GM23248 (cell line): ENCODE data around the gene RNASE9. TPM values are rescaled to one million over a fixed set of nuclear protein-coding genes. Genes with fewer than 3 reads are reported as not detected.

Source experiments
- DNase-seq: peaks from one replicate; pipeline ENCODE4 v3.0.0-alpha.2; 2015
- H2AFZ ChIP-seq: fragments of 200-600 bp; sonication (generic); 2 replicates; pipeline ENCODE4 v1.6.1; 2016; ENCODE audit warnings: antibody characterized with exemption
- H3F3A ChIP-seq: fragments of 200-600 bp; sonication (generic); 2 replicates; pipeline ENCODE4 v1.6.1; 2016; ENCODE audit warnings: mild to moderate bottlenecking, antibody characterized with exemption, mixed run types; ENCODE audit not compliant: insufficient read depth
- H3K27ac ChIP-seq: fragments of 200-600 bp; sonication (generic); 2 replicates; pipeline ENCODE4 v1.5.1; 2016; ENCODE audit warnings: mild to moderate bottlenecking
- H3K27me3 ChIP-seq: fragments of 200-600 bp; sonication (generic); replicated peaks from 2 replicates; pipeline ENCODE4 v1.6.1; 2016; ENCODE audit warnings: mild to moderate bottlenecking; ENCODE audit not compliant: insufficient read depth
- H3K36me3 ChIP-seq: fragments of 200-600 bp; sonication (generic); 2 replicates; pipeline ENCODE4 v1.6.1; 2016; ENCODE audit warnings: low read depth, mild to moderate bottlenecking
- H3K4me1 ChIP-seq: fragments of 200-600 bp; sonication (generic); 2 replicates; pipeline ENCODE4 v1.6.1; 2016; ENCODE audit warnings: mild to moderate bottlenecking; ENCODE audit not compliant: insufficient read depth
- H3K4me2 ChIP-seq: fragments of 200-600 bp; sonication (generic); one replicate; pipeline ENCODE4 v1.6.1; 2016; ENCODE audit warnings: mild to moderate bottlenecking; ENCODE audit not compliant: unreplicated experiment
- H3K4me3 ChIP-seq: fragments of 200-600 bp; sonication (generic); 2 replicates; pipeline ENCODE4 v1.5.1; 2016; ENCODE audit warnings: mild to moderate bottlenecking
- H3K79me2 ChIP-seq: fragments of 200-600 bp; sonication (generic); 2 replicates; pipeline ENCODE4 v1.6.1; 2016; ENCODE audit warnings: mild to moderate bottlenecking; ENCODE audit not compliant: insufficient read depth
- H3K9ac ChIP-seq: fragments of 200-600 bp; sonication (generic); 2 replicates; pipeline ENCODE4 v1.6.1; 2016; ENCODE audit warnings: mild to moderate bottlenecking
- H3K9me2 ChIP-seq: fragments of 200-600 bp; sonication (generic); 2 replicates; pipeline ENCODE4 v1.6.1; 2016; ENCODE audit warnings: mixed run types, mild to moderate bottlenecking, moderate library complexity; ENCODE audit not compliant: insufficient read depth
- H3K9me3 ChIP-seq: fragments of 200-600 bp; sonication (generic); one replicate; pipeline ENCODE4 v1.6.1; 2017; ENCODE audit warnings: low read depth
- H4K20me1 ChIP-seq: fragments of 200-600 bp; sonication (generic); 2 replicates; pipeline ENCODE4 v1.6.0; 2016; ENCODE audit not compliant: insufficient read depth
- EZH2 ChIP-seq: fragments of 200-600 bp; sonication (generic); IDR thresholded peaks from 2 replicates; pipeline ENCODE4 v1.6.1; 2018; ENCODE audit warnings: antibody characterized with exemption, mild to moderate bottlenecking; ENCODE audit not compliant: insufficient read depth, poor library complexity, severe bottlenecking
- EZH2phosphoT487 ChIP-seq: fragments of 200-600 bp; sonication (generic); IDR thresholded peaks from 2 replicates; pipeline ENCODE4 v1.6.1; 2018; ENCODE audit warnings: antibody characterized with exemption, moderate library complexity, mild to moderate bottlenecking, low read depth; ENCODE audit not compliant: insufficient read depth
- WGBS, 2 experiments: methylation state at CpG; one replicate each; pipeline ENCODE4 v1.1.6; 2015 to 2017; ENCODE audit warnings: low lambda C conversion rate in 2 of 2, low coverage in 1 of 2; ENCODE audit errors: missing lambda C conversion rate in 2 of 2; 5-methylcytosine and 5-hydroxymethylcytosine counted together
- in situ Hi-C: fragments of 300-500 bp; cut with MboI; formaldehyde crosslinking; loops from 2 replicates; pipeline ENCODE4 v1.15.0; 2020
- polyA plus RNA-seq: library from polyadenylated mRNA; unstranded; fragments of >200 nt; fragmentation: Nextera tagmentation; extraction: Ambion mirVana; gene quantifications from 2 replicates; pipeline ENCODE4 v1.2.1, GENCODE V29; 2016
- total RNA-seq: library from RNA; depleted of rRNA; stranded (reverse); fragments of >200 nt; shearing (Covaris generic); gene quantifications from 2 replicates; pipeline ENCODE4 v1.2.3, GENCODE V29; 2014

Gene RNASE9
- total and polyA plus RNA-seq, 2 experiments from 2014 or later = not detected

GRCh38 chr14:20553024-20553423 lies 7.8 kb downstream of the RNASE9 start:
- Histone ChIP-seq H3K4me3 (no peak overlapping the region), H3K9ac (no peak overlapping the region), H3K27me3 (no peaks in the 10 kb centered on the region; the same call in 1 of the 2 replicates), H4K20me1 (no peaks in the 10 kb centered on the region), H3K79me2 (no peaks in the 10 kb centered on the region), H3K36me3 (no peaks in the 10 kb centered on the region), H3F3A (no peaks in the 10 kb centered on the region), H2AFZ (no peak overlapping the region), H3K4me1 (no peaks in the 10 kb centered on the region), H3K27ac (no peak overlapping the region), H3K9me2 (no peaks in the 10 kb centered on the region), H3K9me3 (no peaks in the 10 kb centered on the region), H3K4me2 (no peak overlapping the region)
- in situ Hi-C loops = no loop called here
- TF ChIP-seq EZH2phosphoT487 (no peak), EZH2 (no peak)
- DNase-seq = no peak

- in situ Hi-C loops = no loop called here
- no peak overlapping the region for H3K4me3 ChIP-seq
- H3K4me1 ChIP-seq = no peaks in the 10 kb centered on the region
- H3K27me3 ChIP-seq = peaks cover under 1% of the 10 kb centered on the region; the same call in 1 of the 2 replicates
- H3F3A ChIP-seq = no peaks in the 10 kb centered on the region
- H3K9ac ChIP-seq = no peak overlapping the region
- no peaks in the 10 kb centered on the region for H4K20me1 ChIP-seq
- WGBS, 2 experiments = 40 to 50% methylated on average over 3 of the region's 3 CpGs
- no peak for TF ChIP-seq EZH2
- no peak for TF ChIP-seq EZH2phosphoT487
- no peaks in the 10 kb centered on the region for H3K9me2 ChIP-seq
- no peaks in the 10 kb centered on the region for H3K9me3 ChIP-seq
- no peak overlapping the region for H2AFZ ChIP-seq
- H3K36me3 ChIP-seq = no peaks in the 10 kb centered on the region
- no peak overlapping the region for H3K27ac ChIP-seq
- H3K4me2 ChIP-seq = no peak overlapping the region
- no peaks in the 10 kb centered on the region for H3K79me2 ChIP-seq
- DNase-seq = no peak
Observed at GRCh38 chr14:20551606-20552005, 9.2 kb downstream of the RNASE9 start.

- Histone ChIP-seq H3K27me3 (peaks cover 8% of the 10 kb centered on the region; the same call in 1 of the 2 replicates), H3F3A (no peaks in the 10 kb centered on the region), H3K4me2 (no peak overlapping the region), H2AFZ (no peak overlapping the region), H3K4me1 (no peaks in the 10 kb centered on the region), H3K9me2 (no peaks in the 10 kb centered on the region), H3K9ac (no peak overlapping the region), H3K79me2 (no peaks in the 10 kb centered on the region), H3K27ac (no peak overlapping the region), H3K36me3 (no peaks in the 10 kb centered on the region), H3K9me3 (no peaks in the 10 kb centered on the region), H4K20me1 (no peaks in the 10 kb centered on the region), H3K4me3 (no peak overlapping the region)
- in situ Hi-C loops = no loop called here
- DNase-seq = no peak
- WGBS, 2 experiments = 73 to 86% methylated on average over 2 of the region's 2 CpGs
- no peak for TF ChIP-seq EZH2
- TF ChIP-seq EZH2phosphoT487 = no peak
Observed at GRCh38 chr14:20550926-20551325, 9.9 kb downstream of the RNASE9 start.

GRCh38 chr14:20548414-20549158 lies 12.3 kb downstream of the RNASE9 start:
- WGBS, 2 experiments = 49 to 53% methylated on average over 10 of the region's 10 CpGs
- no peaks in the 10 kb centered on the region for H4K20me1 ChIP-seq
- H3K4me1 ChIP-seq = no peaks in the 10 kb centered on the region
- no peak overlapping the region for H3K4me3 ChIP-seq
- H3K9me3 ChIP-seq = no peaks in the 10 kb centered on the region
- no peaks in the 10 kb centered on the region for H3K9me2 ChIP-seq
- TF ChIP-seq EZH2 (no peak), EZH2phosphoT487 (no peak)
- H3K27ac ChIP-seq = no peak overlapping the region
- no peak for DNase-seq
- H3K36me3 ChIP-seq = no peaks in the 10 kb centered on the region
- peaks cover 10% of the 10 kb centered on the region; the same call in 1 of the 2 replicates for H3K27me3 ChIP-seq
- in situ Hi-C loops = no loop called here
- H3K4me2 ChIP-seq = no peak overlapping the region
- no peaks in the 10 kb centered on the region for H3F3A ChIP-seq
- H3K79me2 ChIP-seq = no peaks in the 10 kb centered on the region
- H2AFZ ChIP-seq = no peak overlapping the region
- H3K9ac ChIP-seq = no peak overlapping the region

GRCh38 chr14:20546877-20547276 lies 14.0 kb downstream of the RNASE9 start:
- Histone ChIP-seq H4K20me1 (no peaks in the 10 kb centered on the region), H3K4me2 (no peak overlapping the region), H3K27me3 (peaks cover 10% of the 10 kb centered on the region; the same call in 1 of the 2 replicates), H3F3A (no peaks in the 10 kb centered on the region), H3K36me3 (no peaks in the 10 kb centered on the region), H2AFZ (no peak overlapping the region), H3K4me3 (no peak overlapping the region), H3K4me1 (no peaks in the 10 kb centered on the region), H3K27ac (no peak overlapping the region), H3K79me2 (no peaks in the 10 kb centered on the region), H3K9me2 (no peaks in the 10 kb centered on the region), H3K9ac (no peak overlapping the region), H3K9me3 (no peaks in the 10 kb centered on the region)
- 36% methylated on average over 3 of the region's 3 CpGs for WGBS, 2 experiments
- in situ Hi-C loops = no loop called here
- TF ChIP-seq EZH2 = no peak
- DNase-seq = no peak
